HUES64 (cell line): Measurements from ENCODE around the gene ZPR1.

ENCODE experiments used
- H3K27ac ChIP-seq: 2 replicates; pipeline ENCODE4 v1.7.0; 2013; ENCODE audit warnings: low read depth, low read length, inconsistent platforms
- H3K27me3 ChIP-seq: 2 replicates; pipeline ENCODE4 v1.6.1; 2013; ENCODE audit warnings: mild to moderate bottlenecking, low read length; ENCODE audit not compliant: insufficient read depth
- H3K36me3 ChIP-seq: 2 replicates; pipeline ENCODE4 v1.6.1; 2013; ENCODE audit warnings: mild to moderate bottlenecking, low read length; ENCODE audit not compliant: insufficient read depth
- H3K4me1 ChIP-seq: 2 replicates; pipeline ENCODE4 v1.6.1; 2013; ENCODE audit warnings: mild to moderate bottlenecking, low read length, moderate library complexity; ENCODE audit not compliant: insufficient read depth
- H3K4me3 ChIP-seq: 2 replicates; pipeline ENCODE4 v1.5.1; 2013; ENCODE audit warnings: mild to moderate bottlenecking, low read length, moderate library complexity
- H3K9ac ChIP-seq: 2 replicates; pipeline ENCODE4 v1.6.1; 2013; ENCODE audit warnings: mild to moderate bottlenecking, low read depth, low read length
- H3K9me3 ChIP-seq: 2 replicates; pipeline ENCODE4 v1.6.1; 2013; ENCODE audit warnings: low read depth, low read length; ENCODE audit not compliant: insufficient read depth
- WGBS: fragments of 150-250, 120-280 bp; methylation state at CpG from one replicate; pipeline ENCODE4 v1.1.7; 2013; ENCODE audit warnings: missing lambda C conversion rate; 5-methylcytosine and 5-hydroxymethylcytosine counted together

The ZPR1 gene

GRCh38 chr11:116830184-116830912, 42.5 kb upstream of the ZPR1 start:
- Histone ChIP-seq H3K4me3 (no peak overlapping the region), H3K27me3 (peaks cover 5% of the 10 kb centered on the region), H3K36me3 (no peaks in the 10 kb centered on the region), H3K4me1 (no peaks in the 10 kb centered on the region), H3K9ac (no peak overlapping the region), H3K27ac (no peak overlapping the region), H3K9me3 (no peaks in the 10 kb centered on the region)
- 94% methylated on average over 17 of the region's 17 CpGs for WGBS

GRCh38 chr11:116829525-116830183, 41.8 kb upstream of the ZPR1 start, which contains the start of gene APOC3:
Gene APOC3 (plus strand): TSS chr11:116829907. CDS start chr11:116830583, 676 bp downstream.
- Histone ChIP-seq H3K36me3 (no peaks in the 10 kb centered on the region), H3K4me1 (no peaks in the 10 kb centered on the region), H3K9ac (no peak within 1 kb of the TSS), H3K4me3 (no peak within 1 kb of the TSS), H3K9me3 (no peaks in the 10 kb centered on the region), H3K27me3 (no peaks in the 10 kb centered on the region; the same call in 1 of the 2 replicates), H3K27ac (no peak within 1 kb of the TSS)
- WGBS, result 76% methylated on average over 9 of the region's 9 CpGs

GRCh38 chr11:116828632-116829524, 41.1 kb upstream of the ZPR1 start:
- Histone ChIP-seq H3K9me3 (no peaks in the 10 kb centered on the region), H3K9ac (no peak overlapping the region), H3K27ac (no peak overlapping the region)

GRCh38 chr11:116827461-116827860, 39.6 kb upstream of the ZPR1 start:
- H3K4me3 ChIP-seq, result no peak overlapping the region
- H3K27ac ChIP-seq, result no peak overlapping the region
- no peaks in the 10 kb centered on the region for H3K4me1 ChIP-seq
- WGBS, result 92% methylated on average over 6 of the region's 6 CpGs
- H3K9me3 ChIP-seq, result no peaks in the 10 kb centered on the region
- no peaks in the 10 kb centered on the region for H3K36me3 ChIP-seq
- no peak overlapping the region for H3K9ac ChIP-seq
- H3K27me3 ChIP-seq, result no peaks in the 10 kb centered on the region; the same call in 1 of the 2 replicates

More at GRCh38 chr11:116828632-116829524, 41.1 kb upstream of the ZPR1 start:
- no peaks in the 10 kb centered on the region for H3K4me1 ChIP-seq
- 77% methylated on average over 11 of the region's 16 CpGs for WGBS
- no peak overlapping the region for H3K4me3 ChIP-seq
- H3K27me3 ChIP-seq, result no peaks in the 10 kb centered on the region; the same call in 1 of the 2 replicates
- no peaks in the 10 kb centered on the region for H3K36me3 ChIP-seq

GRCh38 chr11:116826751-116827431, 39.1 kb upstream of the ZPR1 start:
- 89% methylated on average over 9 of the region's 9 CpGs for WGBS
- no peaks in the 10 kb centered on the region for H3K36me3 ChIP-seq
- no peak overlapping the region for H3K27ac ChIP-seq
- no peak overlapping the region for H3K9ac ChIP-seq
- no peaks in the 10 kb centered on the region for H3K4me1 ChIP-seq
- H3K9me3 ChIP-seq, result no peaks in the 10 kb centered on the region
- H3K4me3 ChIP-seq, result no peak overlapping the region
- H3K27me3 ChIP-seq, result no peaks in the 10 kb centered on the region; the same call in 1 of the 2 replicates

- H3K36me3 ChIP-seq, result no peaks in the 10 kb centered on the region
- no peaks in the 10 kb centered on the region for H3K4me1 ChIP-seq
- H3K27ac ChIP-seq, result no peak overlapping the region
- H3K9ac ChIP-seq, result no peak overlapping the region
- no peak overlapping the region for H3K4me3 ChIP-seq
- WGBS, result 85% methylated on average over 22 of the region's 22 CpGs
- no peaks in the 10 kb centered on the region for H3K9me3 ChIP-seq
- no peaks in the 10 kb centered on the region; the same call in 1 of the 2 replicates for H3K27me3 ChIP-seq
These were observed 38.3 kb upstream of the ZPR1 start for GRCh38 chr11:116825854-116826750.

GRCh38 chr11:116825434-116825833, 37.6 kb upstream of the ZPR1 start:
- Histone ChIP-seq H3K9ac (no peak overlapping the region), H3K27me3 (no peaks in the 10 kb centered on the region; the same call in 1 of the 2 replicates), H3K36me3 (no peaks in the 10 kb centered on the region), H3K4me3 (no peak overlapping the region), H3K27ac (no peak overlapping the region), H3K4me1 (no peaks in the 10 kb centered on the region), H3K9me3 (no peaks in the 10 kb centered on the region)
- WGBS, result 84% methylated on average over 5 of the region's 5 CpGs

- Histone ChIP-seq H3K27ac (no peak within 1 kb of the TSS), H3K9me3 (no peaks in the 10 kb centered on the region), H3K36me3 (no peaks in the 10 kb centered on the region), H3K4me3 (no peak within 1 kb of the TSS), H3K4me1 (no peaks in the 10 kb centered on the region), H3K9ac (no peak within 1 kb of the TSS), H3K27me3 (no peaks in the 10 kb centered on the region)
- WGBS, result 81% methylated on average over 13 of the region's 16 CpGs
These were observed 35.4 kb upstream of the ZPR1 start, which contains the start of gene APOA4 for GRCh38 chr11:116823031-116823843. Gene APOA4 (minus strand): TSS chr11:116823304. CDS start chr11:116823191, 113 bp downstream.

- Histone ChIP-seq H3K9me3 (no peaks in the 10 kb centered on the region), H3K36me3 (no peaks in the 10 kb centered on the region), H3K27me3 (no peaks in the 10 kb centered on the region), H3K4me1 (no peaks in the 10 kb centered on the region), H3K4me3 (no peak overlapping the region), H3K9ac (no peak overlapping the region), H3K27ac (no peak overlapping the region)
- 86% methylated on average over 5 of the region's 5 CpGs for WGBS
These were observed 34.8 kb upstream of the ZPR1 start for GRCh38 chr11:116822575-116822974.
